ENCODE data around the gene TNMD. TPM values are rescaled to one million over a fixed set of nuclear protein-coding genes. Genes with fewer than 3 reads are reported as not detected.

TNMD gene
- total RNA-seq (2013; cell fraction: nucleolus; rRNA removed), result not detected in 2 replicates
- total RNA-seq (2014; rRNA removed) (not detected in 2 replicates), total RNA-seq (2014; rRNA removed; fragmentation: Illumina TruSeq; extraction: Trizol) (not detected in 2 replicates), total RNA-seq (2021) (not detected in 2 replicates), polyA plus RNA-seq (2011; rRNA removed) (not detected in 2 replicates), polyA plus RNA-seq (2014; fragmentation: Illumina TruSeq; extraction: Trizol) (not detected in 2 replicates), polyA plus RNA-seq (2014; fragmentation: Nextera tagmentation; extraction: Ambion mirVana) (not detected), polyA plus RNA-seq (2014; rRNA removed) (not detected in 2 replicates), polyA plus RNA-seq (2016; fragmentation: Nextera tagmentation; extraction: Ambion mirVana) (not detected), polyA minus RNA-seq (2011; rRNA and poly(A)+ RNA removed) (not detected in 2 replicates), Bru-seq, nascent RNA (not detected), BruChase-seq, experiment 1, labeled RNA remaining after a 6-hour chase (not detected), BruChase-seq, experiment 2, labeled RNA remaining after a 2-hour chase (not detected)
- not detected for polyA plus RNA-seq (2011; ENCODE audit: low read depth)
- polyA plus RNA-seq (2011; cell fraction: cytosol; rRNA removed), result not detected in 2 replicates
- polyA plus RNA-seq (2011; cell fraction: nucleus; rRNA removed), result not detected in 2 replicates
- not detected in 2 replicates for polyA plus RNA-seq (2012)
- not detected in 2 replicates for polyA minus RNA-seq (2011; cell fraction: cytosol; rRNA and poly(A)+ RNA removed)
- polyA minus RNA-seq (2011; cell fraction: nucleus; rRNA and poly(A)+ RNA removed), result not detected in 2 replicates
- long read RNA-seq, experiment 1, result 0 reads
- long read RNA-seq, experiment 2, result 0 reads

- TF ChIP-seq MTA3 (IDR thresholded peaks at IDR 0.05; ENCODE audit: borderline replicate concordance, low read length) (no peak), NRF1 (conservative IDR thresholded peaks at IDR 0.05; ENCODE audit: low read depth, low read length) (no peak), SIX5 (IDR thresholded peaks at IDR 0.05; ENCODE audit: low read depth, low read length, severe bottlenecking) (no peak), JUNB (IDR thresholded peaks at IDR 0.05) (no peak), E2F8 (IDR thresholded peaks at IDR 0.05; ENCODE audit: low read depth, partially characterized antibody) (no peak), BMI1 (IDR thresholded peaks at IDR 0.05; ENCODE audit: borderline replicate concordance) (no peak), MAX (IDR thresholded peaks at IDR 0.05; ENCODE audit: low read depth, low read length) (no peak), SREBF1 (IDR thresholded peaks at IDR 0.05; ENCODE audit: low read length) (no peak)
- TF ChIP-seq, protein P1, sequence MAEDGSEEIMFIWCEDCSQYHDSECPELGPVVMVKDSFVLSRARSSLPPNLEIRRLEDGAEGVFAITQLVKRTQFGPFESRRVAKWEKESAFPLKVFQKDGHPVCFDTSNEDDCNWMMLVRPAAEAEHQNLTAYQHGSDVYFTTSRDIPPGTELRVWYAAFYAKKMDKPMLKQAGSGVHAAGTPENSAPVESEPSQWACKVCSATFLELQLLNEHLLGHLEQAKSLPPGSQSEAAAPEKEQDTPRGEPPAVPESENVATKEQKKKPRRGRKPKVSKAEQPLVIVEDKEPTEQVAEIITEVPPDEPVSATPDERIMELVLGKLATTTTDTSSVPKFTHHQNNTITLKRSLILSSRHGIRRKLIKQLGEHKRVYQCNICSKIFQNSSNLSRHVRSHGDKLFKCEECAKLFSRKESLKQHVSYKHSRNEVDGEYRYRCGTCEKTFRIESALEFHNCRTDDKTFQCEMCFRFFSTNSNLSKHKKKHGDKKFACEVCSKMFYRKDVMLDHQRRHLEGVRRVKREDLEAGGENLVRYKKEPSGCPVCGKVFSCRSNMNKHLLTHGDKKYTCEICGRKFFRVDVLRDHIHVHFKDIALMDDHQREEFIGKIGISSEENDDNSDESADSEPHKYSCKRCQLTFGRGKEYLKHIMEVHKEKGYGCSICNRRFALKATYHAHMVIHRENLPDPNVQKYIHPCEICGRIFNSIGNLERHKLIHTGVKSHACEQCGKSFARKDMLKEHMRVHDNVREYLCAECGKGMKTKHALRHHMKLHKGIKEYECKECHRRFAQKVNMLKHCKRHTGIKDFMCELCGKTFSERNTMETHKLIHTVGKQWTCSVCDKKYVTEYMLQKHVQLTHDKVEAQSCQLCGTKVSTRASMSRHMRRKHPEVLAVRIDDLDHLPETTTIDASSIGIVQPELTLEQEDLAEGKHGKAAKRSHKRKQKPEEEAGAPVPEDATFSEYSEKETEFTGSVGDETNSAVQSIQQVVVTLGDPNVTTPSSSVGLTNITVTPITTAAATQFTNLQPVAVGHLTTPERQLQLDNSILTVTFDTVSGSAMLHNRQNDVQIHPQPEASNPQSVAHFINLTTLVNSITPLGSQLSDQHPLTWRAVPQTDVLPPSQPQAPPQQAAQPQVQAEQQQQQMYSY (CRISPR knock-in tag; IDR thresholded peaks at IDR 0.05), result no peak
- no peaks in the 10 kb centered on the region; a peak in 2 of 4 replicates for H3K27me3 ChIP-seq (replicated peaks in 1 of 2; ENCODE audit: control insufficient read depth in 2 of 2, insufficient read depth in 2 of 2, low read length in 1 of 2)
- intact Hi-C loops (cut with micrococcal nuclease; ENCODE audit: unreplicated experiment) (no loop called here), in situ Hi-C loops (cut with MboI) (no loop called here)
- H3K79me2 ChIP-seq (ENCODE audit: control insufficient read depth, insufficient read depth, low read length), result no peaks in the 10 kb centered on the region
- H3K4me1 ChIP-seq (ENCODE audit: control insufficient read depth, insufficient read depth, low read length), result no peaks in the 10 kb centered on the region
- no peak within 1 kb of the TSS for H3K9ac ChIP-seq (ENCODE audit: control insufficient read depth, insufficient read depth, low read length)
- no TSS peak for BruUV-seq (replicated peaks)
- ChIA-PET POLR2A (no interaction called here), RAD21 (ENCODE audit: unreplicated experiment) (no interaction called here), CTCF (interaction anchor here (0.9 kb wide), 1 partner anchor 73 kb away, joined by 3 read pairs; no protein-coding TSS in a partner anchor), SMC1A (ENCODE audit: uncharacterized antibody, unreplicated experiment) (no interaction called here)
- H3K9me3 ChIP-seq (replicated peaks; ENCODE audit: control insufficient read depth, insufficient read depth, low read length), result no peaks in the 10 kb centered on the region
- WGBS (ENCODE audit: insufficient coverage, insufficient replicate concordance, low lambda C conversion rate, missing lambda C conversion rate), result 23% methylated on average over 2 of the region's 2 CpGs
- H2AFZ ChIP-seq (ENCODE audit: control insufficient read depth, low read depth, low read length), result no peak within 1 kb of the TSS
- H3K27ac ChIP-seq (ENCODE audit: control insufficient read depth, insufficient read depth), result no peak within 1 kb of the TSS
- ATAC-seq (no peak), DNase-seq (ENCODE audit: low read depth, low spot score) (no peak), FAIRE-seq (no peak)
- no peak within 1 kb of the TSS for H3K4me3 ChIP-seq
- H3K36me3 ChIP-seq (ENCODE audit: control insufficient read depth in 2 of 2, insufficient read depth in 2 of 2, low read length in 1 of 2), result no peaks in the 10 kb centered on the region
- no peaks in the 10 kb centered on the region for H4K20me1 ChIP-seq (ENCODE audit: control insufficient read depth, insufficient read depth)
- H3K4me2 ChIP-seq (ENCODE audit: control insufficient read depth, insufficient read depth), result no peak within 1 kb of the TSS
These were observed at the start of gene TNMD for GRCh38 chrX:100584611-100585010. TSS of gene TNMD (plus strand) at chrX:100584936. CDS start at chrX:100585019, 83 bp downstream.

Measured in GM12878 (cell line).